AG09319 (cell line): ENCODE measurements around the gene CLEC10A.
A peak's percentile ranks its signal among the peaks of the same experiment; 100 is the strongest.

ENCODE experiments used
- DNase-seq: peaks from one replicate; pipeline ENCODE4 v3.0.0-alpha.2; 2010; ENCODE audit warnings: low read depth; ENCODE audit errors: extremely low read depth
- CTCF ChIP-seq: IDR thresholded peaks from 2 replicates; pipeline ENCODE4 v1.5.1; 2011; ENCODE audit warnings: low read depth, mild to moderate bottlenecking, inconsistent platforms, low read length, moderate library complexity

CLEC10A gene

DNA sequence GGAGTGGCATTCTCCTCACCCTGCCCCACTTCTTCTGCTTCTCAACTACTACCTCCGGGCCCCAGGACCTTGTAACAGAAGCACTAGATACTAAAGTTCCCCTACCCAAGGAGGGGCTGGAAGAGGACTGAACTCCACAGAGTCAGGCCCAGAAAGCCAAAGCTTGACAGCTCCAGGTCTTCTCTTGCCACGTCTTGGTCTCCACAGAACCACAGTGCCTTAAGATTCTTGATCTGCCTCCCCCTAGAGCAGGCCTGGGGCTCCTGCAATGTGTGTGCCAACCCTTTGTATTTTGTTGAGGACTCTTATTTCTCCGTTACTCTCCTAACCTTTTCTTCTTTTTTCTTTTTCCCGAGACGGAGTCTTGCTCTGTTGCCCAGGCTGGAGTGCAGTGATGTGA lies 40.2 kb downstream of the CLEC10A start:
- DNase-seq, result no peak
- TF ChIP-seq CTCF, result no peak

DNA sequence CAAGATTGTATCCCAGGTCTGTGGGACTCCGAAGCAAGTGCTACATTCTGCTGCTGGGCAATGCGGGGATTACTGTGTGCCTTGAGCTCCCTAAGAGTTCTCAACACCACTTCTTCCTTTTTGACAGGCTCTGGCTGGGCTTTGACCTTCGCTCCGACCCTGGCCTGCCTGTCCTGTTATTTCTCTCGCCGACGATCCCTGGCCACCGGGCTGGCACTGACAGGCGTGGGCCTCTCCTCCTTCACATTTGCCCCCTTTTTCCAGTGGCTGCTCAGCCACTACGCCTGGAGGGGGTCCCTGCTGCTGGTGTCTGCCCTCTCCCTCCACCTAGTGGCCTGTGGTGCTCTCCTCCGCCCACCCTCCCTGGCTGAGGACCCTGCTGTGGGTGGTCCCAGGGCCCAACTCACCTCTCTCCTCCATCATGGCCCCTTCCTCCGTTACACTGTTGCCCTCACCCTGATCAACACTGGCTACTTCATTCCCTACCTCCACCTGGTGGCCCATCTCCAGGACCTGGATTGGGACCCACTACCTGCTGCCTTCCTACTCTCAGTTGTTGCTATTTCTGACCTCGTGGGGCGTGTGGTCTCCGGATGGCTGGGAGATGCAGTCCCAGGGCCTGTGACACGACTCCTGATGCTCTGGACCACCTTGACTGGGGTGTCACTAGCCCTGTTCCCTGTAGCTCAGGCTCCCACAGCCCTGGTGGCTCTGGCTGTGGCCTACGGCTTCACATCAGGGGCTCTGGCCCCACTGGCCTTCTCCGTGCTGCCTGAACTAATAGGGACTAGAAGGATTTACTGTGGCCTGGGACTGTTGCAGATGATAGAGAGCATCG lies 41.8 kb downstream of the CLEC10A start:
- DNase-seq, result no peak
- TF ChIP-seq CTCF, result no peak

GRCh38 chr17:7035591-7036368 lies 44.3 kb downstream of the CLEC10A start, which contains the start of gene SLC16A13:
TSS of gene SLC16A13 (plus strand) at chr17:7036015. CDS start at chr17:7036383, 368 bp downstream.
- peak; percentile 87 for DNase-seq
- TF ChIP-seq CTCF, result no peak

- no peak for TF ChIP-seq CTCF
- DNase-seq, result no peak
Observed at GRCh38 chr17:7034955-7035590, 45.0 kb downstream of the CLEC10A start.

DNA sequence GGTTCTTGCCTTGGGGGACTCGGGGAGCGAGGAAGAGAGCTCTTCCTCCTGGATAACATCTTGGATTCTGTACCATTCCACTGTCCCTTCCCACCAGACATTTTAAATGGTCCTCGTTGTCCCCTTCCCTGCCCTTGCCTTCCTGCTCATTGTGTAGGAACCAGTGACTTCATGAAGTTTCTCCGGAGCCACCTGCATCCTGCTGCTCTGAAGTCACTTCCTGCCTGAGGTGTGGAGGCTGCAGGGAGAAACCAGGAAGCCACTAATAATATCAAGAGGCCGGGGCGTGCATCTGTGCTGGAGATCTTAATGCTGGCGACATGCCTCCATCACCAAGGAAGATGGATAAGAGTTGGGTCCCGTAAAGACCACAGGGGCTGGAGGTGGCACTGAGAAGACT lies 50.4 kb downstream of the CLEC10A start:
- TF ChIP-seq CTCF, result no peak
- no peak for DNase-seq

GRCh38 chr17:7029096-7029495 lies 51.0 kb downstream of the CLEC10A start:
- no peak for TF ChIP-seq CTCF
- DNase-seq, result no peak

- no peak for TF ChIP-seq CTCF
- DNase-seq, result no peak
Observed at GRCh38 chr17:7027335-7027734, 52.7 kb downstream of the CLEC10A start.
